Measurements from ENCODE around the gene PXDN. TPM values are rescaled to one million over a fixed set of nuclear protein-coding genes. Genes with fewer than 3 reads are reported as not detected.

The PXDN gene
- total RNA-seq, 1 experiment from 2014 or later, result 96.1 TPM

GRCh38 chr2:1601471-1602277, 142.6 kb downstream of the PXDN start:
- intact Hi-C loops (cut with micrococcal nuclease), result no loop called here
- ChIA-PET POLR2A (interaction anchor here (0.9 to 1.0 kb wide), 2 partner anchors 8 to 27 kb away, joined by 3 read pairs; no protein-coding TSS in a partner anchor), CTCF (interaction anchor here (0.9 kb wide), 1 partner anchor 74 kb away, joined by 3 read pairs; no protein-coding TSS in a partner anchor)
- BruUV-seq (replicated peaks), result no TSS peak
- no peak overlapping the region for H3K27ac Mint-ChIP-seq (ENCODE audit: low read depth, unreplicated experiment)
- no peaks in the 10 kb centered on the region for H3K27me3 Mint-ChIP-seq (ENCODE audit: insufficient read depth, unreplicated experiment)
- no peak for DNase-seq (ENCODE audit: unreplicated experiment)
- no peak for TF ChIP-seq CTCF (IDR thresholded peaks at IDR 0.05; ENCODE audit: unreplicated experiment)
- no peak overlapping the region for H3K4me3 Mint-ChIP-seq (ENCODE audit: unreplicated experiment)
- H3K36me3 Mint-ChIP-seq (ENCODE audit: insufficient read depth, unreplicated experiment), result no peaks in the 10 kb centered on the region
- no peaks in the 10 kb centered on the region for H3K9me3 Mint-ChIP-seq (ENCODE audit: unreplicated experiment)
- peaks cover 6% of the 10 kb centered on the region for H3K4me1 Mint-ChIP-seq (ENCODE audit: insufficient read depth, unreplicated experiment)

DNA sequence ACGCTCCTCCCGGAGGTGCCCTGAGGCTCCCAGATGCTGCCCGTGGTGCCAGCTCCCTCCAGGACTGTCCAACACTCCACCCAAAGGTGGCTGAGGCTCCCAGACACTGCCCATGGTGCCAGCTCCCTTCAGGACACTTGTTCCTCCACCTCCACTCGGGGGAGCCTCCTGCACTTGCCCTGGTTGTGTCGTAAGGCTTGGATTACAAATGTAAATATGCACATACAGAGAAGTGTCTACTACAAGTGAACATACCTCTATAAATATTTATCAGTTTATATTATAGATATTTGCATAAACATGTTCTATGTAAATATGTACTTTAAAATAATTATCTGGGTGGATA, 143.3 kb downstream of the PXDN start:
- ChIA-PET CTCF (interaction anchor here (0.6 to 1.0 kb wide), 4 partner anchors 13 to 638 kb away, joined by 3 read pairs; no protein-coding TSS in a partner anchor), POLR2A (interaction anchor here (0.9 kb wide), 1 partner anchor 28 kb away, joined by 3 read pairs; no protein-coding TSS in a partner anchor)
- no peak for TF ChIP-seq CTCF (IDR thresholded peaks at IDR 0.05; ENCODE audit: unreplicated experiment)
- Mint-ChIP-seq H3K4me3 (ENCODE audit: unreplicated experiment) (no peak overlapping the region), H3K36me3 (ENCODE audit: insufficient read depth, unreplicated experiment) (no peaks in the 10 kb centered on the region), H3K4me1 (ENCODE audit: insufficient read depth, unreplicated experiment) (peaks cover 5% of the 10 kb centered on the region), H3K9me3 (ENCODE audit: unreplicated experiment) (no peaks in the 10 kb centered on the region), H3K27me3 (ENCODE audit: insufficient read depth, unreplicated experiment) (no peaks in the 10 kb centered on the region), H3K27ac (ENCODE audit: low read depth, unreplicated experiment) (no peak overlapping the region)
- DNase-seq (ENCODE audit: unreplicated experiment), result peak; percentile 45
- intact Hi-C loops (cut with micrococcal nuclease), result no loop called here
- no TSS peak for BruUV-seq (replicated peaks)

- Mint-ChIP-seq H3K27ac (ENCODE audit: low read depth, unreplicated experiment) (no peak overlapping the region), H3K36me3 (ENCODE audit: insufficient read depth, unreplicated experiment) (no peaks in the 10 kb centered on the region), H3K27me3 (ENCODE audit: insufficient read depth, unreplicated experiment) (no peaks in the 10 kb centered on the region), H3K4me3 (ENCODE audit: unreplicated experiment) (no peak overlapping the region), H3K4me1 (ENCODE audit: insufficient read depth, unreplicated experiment) (peaks cover 5% of the 10 kb centered on the region), H3K9me3 (ENCODE audit: unreplicated experiment) (no peaks in the 10 kb centered on the region)
- intact Hi-C loops (cut with micrococcal nuclease), result no loop called here
- CTCF ChIA-PET, result interaction anchor here (0.6 to 1.0 kb wide), 4 partner anchors 12 to 638 kb away, joined by 3 read pairs; no protein-coding TSS in a partner anchor
- peak; percentile 54 for DNase-seq (ENCODE audit: unreplicated experiment)
- POLR2A ChIA-PET, result interaction anchor here (0.6 kb wide), 2 partner anchors 24 to 968 kb away, joined by 3 read pairs; no protein-coding TSS in a partner anchor
- no peak for TF ChIP-seq CTCF (IDR thresholded peaks at IDR 0.05; ENCODE audit: unreplicated experiment)
- BruUV-seq (replicated peaks), result no TSS peak
These were observed 143.9 kb downstream of the PXDN start for GRCh38 chr2:1600191-1601066.
